Stimulated activated CD4-positive, alpha-beta T cell treated with anti-CD3 and anti-CD28 coated beads, Interleukin-4, amount 100 ng/mL, for 1 hour (primary cell): Measurements from ENCODE around the gene SRPK3.
A peak's percentile ranks its signal among the peaks of the same experiment; 100 is the strongest.
"Not testable (repeated sequence)": the region's sequence is repeated elsewhere in the genome, so short reads cannot be mapped to it uniquely, and the experiment has no call there.

Experiments
- DNase-seq: peaks from one replicate; pipeline ENCODE4 v3.0.0-alpha.2; 2020

Gene SRPK3, protein sequence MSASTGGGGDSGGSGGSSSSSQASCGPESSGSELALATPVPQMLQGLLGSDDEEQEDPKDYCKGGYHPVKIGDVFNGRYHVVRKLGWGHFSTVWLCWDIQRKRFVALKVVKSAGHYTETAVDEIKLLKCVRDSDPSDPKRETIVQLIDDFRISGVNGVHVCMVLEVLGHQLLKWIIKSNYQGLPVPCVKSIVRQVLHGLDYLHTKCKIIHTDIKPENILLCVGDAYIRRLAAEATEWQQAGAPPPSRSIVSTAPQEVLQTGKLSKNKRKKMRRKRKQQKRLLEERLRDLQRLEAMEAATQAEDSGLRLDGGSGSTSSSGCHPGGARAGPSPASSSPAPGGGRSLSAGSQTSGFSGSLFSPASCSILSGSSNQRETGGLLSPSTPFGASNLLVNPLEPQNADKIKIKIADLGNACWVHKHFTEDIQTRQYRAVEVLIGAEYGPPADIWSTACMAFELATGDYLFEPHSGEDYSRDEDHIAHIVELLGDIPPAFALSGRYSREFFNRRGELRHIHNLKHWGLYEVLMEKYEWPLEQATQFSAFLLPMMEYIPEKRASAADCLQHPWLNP

DNA sequence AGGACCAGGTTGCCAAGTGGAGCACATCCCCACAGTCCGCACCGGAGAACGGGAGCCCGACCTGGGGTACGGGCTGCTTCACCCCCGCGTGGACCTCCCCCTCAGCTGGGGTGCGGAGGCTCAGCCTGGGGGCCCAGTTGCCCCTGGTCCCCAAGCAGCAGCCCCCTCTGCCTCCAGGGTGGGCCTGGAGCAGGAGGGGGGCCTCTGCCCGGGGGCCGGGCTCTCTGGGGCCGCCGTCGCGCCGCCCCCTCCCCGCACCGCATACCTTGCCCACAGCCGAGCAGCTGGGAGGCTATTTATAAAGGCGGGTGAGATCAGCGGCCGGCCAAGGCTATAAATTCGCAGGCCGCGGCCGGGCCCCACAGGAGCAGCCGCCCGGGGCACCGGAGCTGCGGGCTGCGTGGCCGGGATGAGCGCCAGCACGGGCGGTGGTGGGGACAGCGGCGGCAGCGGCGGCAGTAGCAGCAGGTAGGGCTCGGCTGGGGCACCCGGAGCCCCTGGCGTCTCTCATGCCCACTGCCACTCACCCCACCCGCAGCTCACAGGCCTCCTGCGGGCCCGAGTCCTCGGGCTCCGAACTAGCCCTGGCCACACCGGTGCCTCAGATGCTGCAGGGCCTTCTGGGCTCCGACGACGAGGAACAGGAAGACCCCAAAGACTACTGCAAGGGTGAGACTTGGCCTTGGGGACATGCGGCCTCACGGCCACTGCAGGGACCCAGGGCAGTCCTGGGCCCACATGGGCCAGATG, at the start of gene SRPK3:
Gene SRPK3 (plus strand): TSS at position 364 of the 750 bp plus-strand sequence. CDS start 46 bp downstream, at position 410.
- no peak for DNase-seq

DNA sequence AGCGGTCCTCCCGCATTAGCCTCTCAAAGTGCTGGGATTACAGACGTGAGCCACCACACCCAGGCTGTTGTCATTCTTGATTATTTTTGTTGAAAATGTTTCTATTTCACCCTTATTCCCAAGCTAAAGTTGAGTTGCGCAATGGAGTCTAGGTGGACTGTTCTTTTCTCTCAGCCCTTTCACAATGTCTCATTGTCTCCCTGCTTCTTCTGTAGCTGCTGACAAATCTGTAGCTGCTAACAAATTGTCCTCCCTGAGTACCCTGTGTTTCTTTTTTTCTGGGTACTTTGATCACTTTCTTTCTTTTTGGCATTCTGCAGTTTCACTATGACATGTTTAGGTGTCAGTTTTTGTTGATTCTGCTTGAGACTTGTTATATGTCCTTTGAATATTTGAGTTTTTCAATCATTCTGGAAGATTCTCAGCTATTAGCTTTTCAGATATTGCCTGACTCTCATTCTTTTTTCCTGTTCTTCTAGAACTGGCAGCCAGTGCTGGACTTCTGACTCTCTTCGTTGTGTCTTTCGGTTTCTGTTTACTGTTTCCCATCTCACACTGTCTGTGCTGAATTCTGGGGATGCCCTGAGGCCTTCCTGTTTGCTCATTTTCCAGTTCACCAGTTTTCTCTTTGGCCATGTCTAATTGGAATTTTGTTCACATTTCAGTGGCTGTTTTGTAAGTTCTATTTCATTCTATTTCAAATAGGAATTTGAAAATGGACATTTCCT, 49.6 kb upstream of the SRPK3 start:
- no peak for DNase-seq

DNA sequence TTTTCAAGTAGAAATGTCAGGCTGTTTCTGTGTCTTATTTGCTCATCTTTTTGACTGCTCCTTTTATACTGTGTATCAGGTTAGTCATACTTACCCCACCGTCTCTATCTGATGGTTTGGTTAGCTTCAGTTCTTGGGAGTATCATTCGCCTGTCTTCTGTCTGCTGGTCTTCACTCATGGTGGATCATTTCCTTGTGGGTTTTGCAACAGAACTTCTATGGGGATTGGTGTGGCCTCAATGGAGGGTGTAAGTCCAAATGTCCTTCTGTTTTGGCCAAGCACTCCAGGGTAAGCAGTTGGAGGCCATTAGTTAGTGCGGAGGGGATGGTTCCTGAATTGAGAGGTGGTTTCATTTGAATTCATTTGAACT, 49.0 kb upstream of the SRPK3 start:
- DNase-seq, result no peak

DNA sequence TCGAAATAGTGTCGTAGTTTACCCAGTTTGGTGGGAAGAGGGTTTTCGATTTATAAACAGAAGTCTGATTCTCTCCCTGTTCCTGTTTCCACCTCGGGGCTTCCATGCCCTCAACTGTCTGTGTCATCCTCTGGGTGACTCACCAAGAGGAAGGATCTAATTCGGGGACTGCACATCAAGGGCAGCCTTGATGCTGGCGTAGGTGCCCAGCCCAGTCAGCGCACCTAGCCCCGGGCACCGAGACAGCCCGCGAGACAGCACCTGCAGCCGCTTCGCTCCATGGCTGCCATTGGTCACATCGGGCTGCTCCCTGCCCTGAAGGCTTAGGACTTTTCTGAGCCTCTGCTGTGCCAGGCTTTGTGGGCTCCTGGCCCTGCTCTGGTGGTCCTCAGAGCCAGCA, 48.4 kb upstream of the SRPK3 start:
- DNase-seq, result no peak

DNA sequence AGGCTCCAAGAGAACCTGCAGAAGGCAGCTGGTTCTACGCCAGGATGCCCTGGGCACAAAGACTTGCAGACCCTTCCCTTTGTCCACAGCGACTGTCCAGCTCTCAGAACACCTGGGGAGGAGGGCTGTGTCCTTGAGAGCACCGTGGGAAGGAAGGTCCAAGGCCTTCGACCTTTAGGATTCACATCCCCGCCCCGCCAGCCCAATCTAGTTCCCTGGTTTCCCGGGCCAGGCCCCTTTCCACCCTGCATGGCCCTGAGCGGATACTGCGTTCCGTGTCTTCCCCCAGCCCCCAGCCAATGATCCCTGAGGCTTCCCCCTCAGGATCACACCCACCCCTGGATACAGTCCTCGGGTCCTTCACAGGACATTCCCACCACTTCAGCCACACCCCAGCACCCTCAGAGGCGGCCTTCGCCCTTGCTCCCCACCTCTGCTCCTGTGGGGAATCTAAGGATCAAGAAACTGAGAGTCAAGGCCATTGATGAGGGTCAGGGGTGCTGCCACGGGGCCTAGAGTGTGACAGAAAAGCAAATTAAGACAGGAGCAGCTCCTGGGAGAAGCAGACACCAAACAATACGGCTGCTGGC, 47.1 kb upstream of the SRPK3 start:
- DNase-seq, result no peak

DNA sequence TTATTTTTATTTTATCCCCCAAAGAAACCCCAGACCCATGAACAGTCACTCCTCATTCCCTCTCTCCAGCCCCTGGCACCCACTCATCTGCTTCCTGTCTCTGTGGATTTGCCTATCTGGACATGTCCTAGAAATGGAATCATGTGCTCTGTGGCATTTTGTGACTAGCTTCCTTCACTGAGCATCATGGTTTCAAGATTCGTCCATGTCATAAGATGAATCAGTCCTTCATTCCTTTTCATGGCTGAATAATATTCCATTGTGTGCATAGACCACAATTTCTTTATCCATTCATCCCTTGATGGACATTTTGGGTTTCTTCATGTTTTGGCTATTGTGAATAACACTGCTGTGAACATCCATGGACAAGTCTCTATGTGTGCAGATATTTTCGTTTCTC, 46.0 kb upstream of the SRPK3 start:
- DNase-seq, result no peak

DNA sequence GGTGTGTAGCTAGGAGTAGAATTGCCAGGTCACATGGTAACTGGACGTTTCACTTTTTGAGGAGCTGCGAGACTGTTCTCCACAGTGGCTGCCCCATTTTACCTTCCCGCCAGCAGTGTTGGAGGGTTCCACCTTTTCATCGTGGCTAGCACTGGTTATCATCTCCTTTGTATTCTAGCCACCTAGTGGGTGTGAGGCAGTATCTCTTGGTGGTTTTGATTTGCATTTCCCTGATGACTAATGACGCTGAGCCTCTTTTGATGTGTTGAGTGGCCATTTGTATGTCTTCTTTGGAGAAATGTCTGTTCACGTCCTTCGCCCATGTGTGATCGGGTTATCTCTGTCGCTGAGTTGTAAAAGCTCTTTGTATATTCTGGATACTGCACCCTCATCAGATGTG, 45.6 kb upstream of the SRPK3 start:
- DNase-seq, result no peak

DNA sequence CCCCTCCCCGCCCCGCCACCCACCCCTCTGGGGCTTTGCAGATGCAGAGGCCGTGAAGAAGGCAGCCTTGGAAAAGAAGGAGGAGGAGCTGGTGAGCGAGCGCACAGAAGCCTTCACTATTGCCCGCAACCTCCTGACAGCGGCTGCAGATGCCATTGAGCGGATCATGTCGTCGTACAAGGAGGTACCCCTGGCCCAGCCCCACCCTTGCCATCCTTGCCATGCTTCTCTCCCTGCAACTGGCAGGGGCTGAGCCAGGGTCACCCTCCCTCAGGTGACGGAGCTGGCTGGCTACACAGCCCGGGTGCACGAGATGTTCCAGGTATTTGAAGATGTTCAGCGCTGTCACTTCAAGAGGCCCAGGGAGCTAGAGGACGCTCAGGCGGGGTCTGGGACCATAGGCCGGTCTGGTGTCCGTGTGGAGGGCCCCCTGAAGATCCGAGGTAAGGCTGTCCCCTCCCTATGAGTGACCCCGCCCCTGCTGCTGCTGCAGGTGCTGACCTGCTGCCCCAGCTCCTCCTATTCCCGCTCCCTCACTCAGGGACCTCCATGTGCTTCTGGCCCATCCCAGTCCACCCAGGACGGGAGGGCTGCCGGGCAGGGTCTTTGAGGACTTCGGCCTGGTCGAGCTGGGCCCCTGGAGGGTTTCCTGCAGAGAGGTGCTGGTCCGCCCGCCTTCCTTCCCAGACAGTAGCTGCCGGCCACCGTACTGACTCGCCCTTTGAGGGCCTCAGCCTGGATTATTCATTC, 44.6 kb upstream of the SRPK3 start:
- DNase-seq, result no peak

DNA sequence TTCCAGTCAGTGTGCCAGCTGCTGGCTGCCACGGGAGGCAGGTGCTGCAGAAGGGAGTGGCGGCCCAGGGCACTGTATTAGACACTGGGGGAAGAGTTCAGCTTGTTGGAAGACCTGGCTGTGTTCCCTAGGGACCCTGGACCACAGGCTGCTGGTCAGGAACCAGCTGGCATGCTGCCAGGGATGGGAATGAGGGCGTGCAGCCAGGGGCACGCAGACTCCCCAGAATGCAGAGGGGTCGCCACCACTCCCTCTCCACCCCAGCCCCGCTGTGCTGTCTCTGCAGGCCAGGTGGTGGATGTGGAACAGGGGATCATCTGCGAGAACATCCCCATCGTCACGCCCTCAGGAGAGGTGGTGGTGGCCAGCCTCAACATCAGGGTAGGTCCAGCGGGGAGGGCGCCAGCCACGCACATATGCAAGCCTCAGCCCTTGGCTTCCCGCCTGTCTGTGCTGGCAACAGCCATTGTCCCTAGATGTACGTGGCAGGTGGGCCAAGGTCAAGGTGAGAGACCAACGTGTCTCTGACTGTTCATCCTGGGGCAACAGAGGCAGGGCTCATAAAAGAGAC, 43.9 kb upstream of the SRPK3 start:
- no peak for DNase-seq

DNA sequence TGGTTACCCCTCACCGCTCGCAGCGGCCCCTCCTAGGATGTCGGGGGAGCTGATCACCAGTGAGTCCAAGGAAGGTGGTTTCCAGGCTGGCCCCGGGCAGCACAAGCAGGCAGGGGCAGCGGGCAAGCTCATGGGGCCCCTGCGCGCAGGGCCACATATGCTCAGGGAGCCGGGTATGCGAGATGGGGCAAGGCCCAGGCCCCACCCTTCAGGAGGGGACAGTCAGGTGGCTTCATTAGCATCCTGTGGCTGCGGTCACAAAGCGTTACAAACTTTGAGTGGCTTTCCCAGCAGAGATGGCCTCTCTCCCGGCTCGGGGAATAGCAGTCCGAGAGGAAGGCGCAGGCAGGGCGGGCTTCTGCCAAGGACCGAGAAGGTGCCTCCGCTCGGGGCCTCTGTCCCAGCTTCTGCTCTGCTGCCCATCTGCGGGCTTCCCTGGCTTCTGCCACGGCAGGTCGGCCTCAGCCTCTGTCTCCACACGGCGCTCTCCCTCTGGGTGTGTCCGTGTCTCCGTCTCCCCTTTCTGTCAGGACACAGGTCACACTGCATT, 42.7 kb upstream of the SRPK3 start:
- no peak for DNase-seq

DNA sequence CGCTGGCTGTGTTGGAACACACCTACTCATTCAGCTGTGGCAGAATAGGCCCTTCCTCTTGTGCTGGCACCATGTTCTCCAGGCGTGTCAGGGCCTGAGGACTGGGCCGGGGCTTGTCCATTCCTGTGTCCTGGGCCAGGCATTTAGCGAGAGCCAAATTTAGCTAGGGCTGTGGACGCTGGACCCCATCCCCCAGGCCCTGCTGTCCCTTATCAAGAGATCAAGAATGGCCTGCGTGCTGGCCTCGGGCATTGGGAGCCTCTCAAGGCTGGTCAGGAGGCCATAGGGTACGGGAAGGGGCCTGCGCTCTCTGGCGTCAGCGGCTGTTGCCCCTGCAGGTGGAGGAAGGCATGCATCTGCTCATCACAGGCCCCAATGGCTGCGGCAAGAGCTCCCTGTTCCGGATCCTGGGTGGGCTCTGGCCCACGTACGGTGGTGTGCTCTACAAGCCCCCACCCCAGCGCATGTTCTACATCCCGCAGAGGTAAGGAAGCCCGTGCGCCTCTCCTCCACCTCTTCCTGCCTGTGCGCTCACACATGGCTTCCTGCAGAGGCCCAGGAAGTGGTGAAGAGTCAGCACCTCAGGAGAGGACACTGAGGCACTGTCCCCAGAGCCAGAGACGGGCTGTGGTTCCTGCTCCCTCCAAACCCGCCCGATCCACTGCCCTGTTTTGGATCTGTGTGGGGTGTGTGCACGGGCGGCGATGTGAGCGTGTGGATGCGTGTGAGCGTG, 40.9 kb upstream of the SRPK3 start:
- peak; percentile 19 for DNase-seq

DNA sequence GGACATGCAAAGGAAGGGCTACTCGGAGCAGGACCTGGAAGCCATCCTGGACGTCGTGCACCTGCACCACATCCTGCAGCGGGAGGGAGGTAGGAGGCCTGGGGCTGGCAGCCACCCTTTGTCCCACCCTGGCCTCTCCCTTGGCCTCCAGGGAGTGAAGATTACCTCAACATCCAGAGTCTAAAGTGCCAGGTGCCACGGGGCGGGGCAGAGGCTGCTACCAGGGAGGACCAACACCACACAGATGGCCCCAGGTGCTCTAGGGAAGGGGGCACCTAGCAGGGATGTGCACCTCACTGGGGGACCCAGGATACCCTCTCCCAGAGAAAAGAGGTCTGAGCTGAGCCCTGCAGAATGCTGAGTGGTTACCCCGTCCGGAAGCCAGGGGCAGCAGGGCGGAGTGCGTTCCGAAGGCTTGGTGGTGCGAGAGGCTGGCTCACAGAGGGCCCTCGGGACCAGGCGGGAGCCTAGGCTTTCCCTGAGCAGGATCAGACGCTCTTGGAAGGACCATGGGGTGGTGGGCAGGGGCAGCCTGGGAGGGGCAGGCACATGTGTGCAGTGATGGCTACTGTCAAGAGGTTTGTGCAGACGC, 40.1 kb upstream of the SRPK3 start:
- no peak for DNase-seq

DNA sequence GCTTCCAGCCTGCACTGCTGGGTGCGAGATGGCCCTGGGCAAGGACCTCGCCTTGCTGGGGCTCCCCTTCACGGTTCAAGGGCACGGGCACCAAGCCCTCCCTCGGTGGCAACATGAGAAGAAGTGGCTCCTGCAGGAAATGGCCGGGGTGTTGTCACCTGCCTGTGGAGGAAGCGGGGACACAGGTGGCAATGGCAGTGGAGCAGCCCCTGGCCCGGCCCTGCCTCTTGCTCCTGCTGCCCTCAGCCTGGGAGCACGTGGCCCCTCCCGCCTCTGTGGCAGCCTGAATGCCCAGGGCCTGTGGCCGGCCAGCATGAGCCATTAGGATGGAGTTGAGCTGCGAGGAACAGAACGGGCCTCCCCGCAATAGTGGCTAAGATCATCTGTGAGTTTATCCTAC, 39.4 kb upstream of the SRPK3 start:
- DNase-seq, result no peak

DNA sequence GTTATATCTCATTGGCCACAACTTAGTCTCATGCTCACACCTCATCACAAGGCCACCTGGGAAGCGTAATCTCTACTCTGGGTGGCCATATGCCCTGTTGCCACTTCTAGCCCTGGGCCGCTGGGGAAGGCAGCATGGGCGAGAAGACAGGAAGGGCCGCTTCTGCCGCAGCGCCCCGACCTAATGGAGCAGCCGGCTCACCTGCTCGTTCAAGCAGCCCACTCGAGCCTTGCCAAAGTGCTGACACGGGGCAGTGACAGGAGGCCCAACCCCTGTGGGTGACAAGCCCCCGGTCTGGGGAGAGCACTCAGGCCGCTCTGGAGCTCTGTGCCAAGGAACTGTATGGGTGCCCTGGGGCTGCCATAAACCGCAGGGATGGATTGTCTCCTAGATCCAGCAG, 38.7 kb upstream of the SRPK3 start:
- DNase-seq, result not testable (repeated sequence)

DNA sequence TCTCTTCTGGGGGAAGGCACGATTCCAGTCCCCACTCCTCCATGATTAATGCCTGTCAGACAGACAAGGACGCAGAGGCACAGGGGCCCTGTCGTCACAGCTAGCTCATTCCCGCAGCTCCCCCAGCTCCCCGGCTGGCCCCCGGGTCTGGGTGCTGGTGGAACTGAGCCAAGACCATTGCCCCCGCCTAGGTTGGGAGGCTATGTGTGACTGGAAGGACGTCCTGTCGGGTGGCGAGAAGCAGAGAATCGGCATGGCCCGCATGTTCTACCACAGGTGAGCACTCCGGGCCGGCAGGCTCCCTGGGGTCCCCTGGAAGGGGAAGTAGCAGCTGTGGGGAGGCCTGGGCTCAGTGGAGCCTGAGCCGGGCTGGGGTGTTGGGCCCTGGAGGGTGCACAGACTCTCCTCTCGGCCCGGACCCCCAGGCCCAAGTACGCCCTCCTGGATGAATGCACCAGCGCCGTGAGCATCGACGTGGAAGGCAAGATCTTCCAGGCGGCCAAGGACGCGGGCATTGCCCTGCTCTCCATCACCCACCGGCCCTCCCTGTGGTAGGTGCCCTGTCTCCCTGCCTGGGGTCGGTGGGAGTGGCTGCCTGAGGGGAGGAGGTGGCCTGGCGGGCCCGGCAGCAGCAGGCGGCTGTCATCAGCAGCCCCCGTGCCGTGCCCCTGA, 37.9 kb upstream of the SRPK3 start:
- not testable (repeated sequence) for DNase-seq

DNA sequence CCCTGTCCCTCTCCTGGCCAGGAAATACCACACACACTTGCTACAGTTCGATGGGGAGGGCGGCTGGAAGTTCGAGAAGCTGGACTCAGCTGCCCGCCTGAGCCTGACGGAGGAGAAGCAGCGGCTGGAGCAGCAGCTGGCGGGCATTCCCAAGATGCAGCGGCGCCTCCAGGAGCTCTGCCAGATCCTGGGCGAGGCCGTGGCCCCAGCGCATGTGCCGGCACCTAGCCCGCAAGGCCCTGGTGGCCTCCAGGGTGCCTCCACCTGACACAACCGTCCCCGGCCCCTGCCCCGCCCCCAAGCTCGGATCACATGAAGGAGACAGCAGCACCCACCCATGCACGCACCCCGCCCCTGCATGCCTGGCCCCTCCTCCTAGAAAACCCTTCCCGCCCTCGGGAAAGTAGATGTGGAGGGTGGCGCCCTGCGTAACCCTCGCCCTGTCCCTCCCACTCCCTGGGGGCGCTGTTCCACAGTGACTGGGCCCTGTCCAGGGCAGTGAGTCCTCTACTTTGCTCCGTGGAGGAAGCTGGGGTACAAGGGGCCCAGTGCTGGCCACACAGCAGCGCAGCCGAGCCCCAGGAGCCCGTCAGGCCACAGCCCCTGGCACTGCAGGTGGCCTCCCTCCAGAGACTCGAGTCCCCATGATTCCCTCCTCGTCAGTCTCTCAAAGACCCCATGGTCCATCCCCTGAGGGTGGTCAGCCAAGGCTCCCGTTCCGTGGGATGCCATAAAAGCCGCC, 37.2 kb upstream of the SRPK3 start:
- DNase-seq, result not testable (repeated sequence)

DNA sequence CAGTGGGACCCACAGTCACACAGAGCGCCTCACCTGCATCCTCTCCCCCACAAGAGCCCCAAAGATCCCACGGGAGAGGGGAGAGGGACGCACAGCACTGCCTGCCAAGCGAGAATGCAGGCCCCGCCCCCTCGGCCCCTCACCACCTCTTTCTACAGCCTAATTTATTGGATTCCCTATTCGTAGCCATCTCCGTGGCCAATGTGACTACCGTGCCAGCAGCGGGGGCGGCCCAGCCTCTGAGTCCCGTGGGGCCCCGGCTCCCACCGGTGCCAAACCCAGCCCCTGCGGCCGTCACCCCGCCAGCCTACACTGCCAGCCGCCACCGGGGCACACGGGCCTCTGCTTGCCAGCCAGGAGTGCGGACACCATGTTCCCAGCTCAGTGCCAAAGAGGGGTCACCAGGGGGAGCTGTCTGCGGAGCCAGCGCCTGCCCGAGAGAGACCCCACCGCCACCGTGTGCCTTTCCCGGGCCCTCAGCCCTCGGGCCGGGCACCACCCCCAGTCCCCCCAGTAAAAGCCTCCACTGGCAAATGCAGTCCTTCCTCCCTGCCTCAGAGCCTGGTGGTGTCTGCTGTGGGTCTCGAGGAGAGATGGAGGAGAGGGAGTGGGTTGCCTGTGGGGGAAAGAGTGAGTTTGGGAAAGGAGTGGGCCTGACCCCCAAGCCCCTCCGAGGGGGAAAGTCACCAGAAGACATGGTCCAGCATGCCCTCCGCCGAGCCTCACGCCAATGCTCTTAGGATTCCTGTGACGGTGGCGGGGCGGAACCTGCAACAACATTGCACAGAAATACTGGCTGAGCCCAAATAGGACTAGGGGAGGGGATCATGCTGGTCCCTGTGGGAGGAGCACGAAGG, 36.4 kb upstream of the SRPK3 start:
- no peak for DNase-seq

DNA sequence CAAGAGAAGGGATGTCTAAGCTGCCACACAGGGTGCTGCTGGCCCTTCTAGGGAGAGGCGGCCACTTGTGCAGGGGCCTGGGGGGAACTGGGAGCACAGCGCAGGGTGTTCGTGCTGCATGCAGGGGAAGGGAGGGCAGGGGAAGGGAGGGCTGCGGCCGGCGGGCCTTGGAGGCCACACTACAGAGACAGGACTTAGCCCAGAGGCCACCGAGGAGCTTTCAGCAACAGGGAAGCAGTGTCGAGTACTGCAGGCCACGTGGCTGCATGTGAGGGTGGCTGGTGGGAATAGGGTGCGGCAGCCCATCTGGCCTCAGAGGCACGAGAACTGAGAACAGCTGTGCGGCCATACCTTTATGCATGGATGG, 35.8 kb upstream of the SRPK3 start:
- not testable (repeated sequence) for DNase-seq
